GM18511 (cell line): ENCODE data around the gene CCNK.

Experiments used
- ATAC-seq: cut with Tn5 transposase; IDR thresholded peaks from one replicate; pipeline ENCODE4 v1.9.1; 2021; ENCODE audit warnings: mild to moderate bottlenecking, moderate library complexity; ENCODE audit not compliant: unreplicated experiment

Gene CCNK

GRCh38 chr14:99549684-99550083, 68.5 kb downstream of the CCNK start:
- ATAC-seq, result no peak

DNA sequence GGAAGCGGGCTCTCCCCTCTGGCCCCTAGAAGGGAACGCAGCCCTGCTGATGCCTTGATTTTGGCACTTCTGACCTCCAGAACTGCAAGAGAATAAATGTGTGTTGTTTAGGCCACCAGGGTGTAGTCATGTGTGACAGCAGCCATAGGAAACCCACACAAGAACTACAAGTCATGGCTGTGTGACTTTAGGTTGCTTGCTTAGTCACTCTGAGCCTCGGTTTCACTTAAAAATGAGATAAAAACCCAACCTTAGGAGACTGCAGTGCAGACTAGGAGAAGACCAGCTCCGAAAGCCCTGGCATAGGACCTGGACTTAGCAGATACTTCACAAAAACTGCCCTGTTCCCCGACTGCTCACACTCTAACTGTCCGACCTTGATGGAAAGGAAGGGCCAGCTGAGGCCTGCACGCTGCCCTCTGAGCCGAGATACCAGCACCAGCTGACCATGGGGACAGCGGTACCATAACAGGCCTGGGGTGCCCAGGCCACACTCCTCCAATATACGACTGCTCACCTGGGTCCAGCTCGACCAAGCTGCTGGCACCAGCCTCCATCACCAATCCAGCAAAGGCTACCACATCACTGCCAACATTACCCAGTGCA, 69.3 kb downstream of the CCNK start:
- ATAC-seq, result no peak

DNA sequence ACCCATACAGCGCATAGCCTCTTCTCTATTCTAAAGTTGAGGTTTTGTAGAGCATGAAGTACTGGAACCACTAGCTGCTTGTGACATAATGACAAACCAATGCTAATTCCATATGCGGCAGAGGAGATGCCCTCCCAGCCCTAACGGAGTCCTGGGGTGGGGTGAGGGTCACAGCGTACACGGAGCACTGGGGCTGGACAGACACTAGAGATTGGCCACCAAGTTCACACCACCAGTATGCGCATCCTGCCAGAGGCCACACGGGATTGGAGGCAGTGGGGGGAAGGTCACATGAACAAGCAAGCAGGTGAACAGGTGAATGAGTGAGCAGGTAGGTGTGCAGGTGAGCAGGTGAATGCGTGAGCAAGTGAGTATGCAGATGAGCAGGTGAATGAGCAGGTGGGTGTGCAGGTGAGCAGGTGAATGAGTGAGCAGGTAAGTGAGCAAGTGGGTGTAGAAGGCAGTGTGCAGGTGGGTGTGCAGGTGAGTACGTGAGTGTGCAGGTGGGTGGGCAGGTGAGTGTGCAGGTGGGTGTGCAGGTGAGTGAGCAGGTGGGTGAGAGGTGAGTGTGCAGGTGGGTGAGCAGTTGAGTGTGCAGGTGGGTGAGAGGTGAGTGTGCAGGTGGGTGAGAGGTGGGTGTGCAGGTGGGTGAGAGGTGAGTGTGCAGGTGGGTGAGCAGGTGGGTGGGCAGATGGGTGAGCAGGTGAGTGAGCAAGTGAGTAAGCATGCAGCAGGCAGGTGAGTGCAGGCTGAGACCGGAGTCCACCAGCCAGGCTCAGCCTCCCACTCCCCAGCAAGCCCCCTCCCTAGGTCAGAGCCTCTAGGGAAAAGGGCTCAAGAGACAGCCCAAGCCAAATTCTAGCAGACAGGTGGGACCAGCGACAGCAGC, 70.1 kb downstream of the CCNK start:
- ATAC-seq, result no peak

DNA sequence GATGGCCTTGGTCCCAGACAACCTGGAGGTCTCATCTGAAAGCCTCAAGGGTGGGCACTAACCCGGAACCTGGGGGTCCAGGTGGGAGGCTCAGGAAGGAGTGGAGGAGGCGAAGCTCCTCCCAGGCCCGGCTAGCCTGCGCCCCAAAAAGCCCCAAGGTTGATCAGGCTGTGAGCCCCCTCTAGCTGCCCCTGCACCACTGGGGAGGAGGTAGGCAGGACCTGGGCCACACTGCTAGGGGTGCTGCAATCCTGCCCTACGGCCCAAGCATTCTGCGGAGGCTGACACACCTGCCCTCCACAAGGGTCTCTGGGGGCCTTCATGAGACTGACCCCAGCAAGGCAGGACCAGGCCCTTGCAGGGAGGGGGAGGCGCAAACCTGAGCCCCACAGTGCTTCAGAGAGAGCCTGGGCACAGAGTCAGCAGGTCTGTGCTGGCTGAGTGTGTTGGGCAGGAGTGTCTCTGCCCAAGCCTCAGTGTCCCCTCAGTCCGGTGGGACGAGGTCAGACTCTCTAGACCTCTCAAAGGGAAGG, 70.9 kb downstream of the CCNK start:
- no peak for ATAC-seq

- no peak for ATAC-seq
Measured at GRCh38 chr14:99552572-99553216, 71.5 kb downstream of the CCNK start.

- no peak for ATAC-seq
Measured at GRCh38 chr14:99554184-99554583, 73.0 kb downstream of the CCNK start.

DNA sequence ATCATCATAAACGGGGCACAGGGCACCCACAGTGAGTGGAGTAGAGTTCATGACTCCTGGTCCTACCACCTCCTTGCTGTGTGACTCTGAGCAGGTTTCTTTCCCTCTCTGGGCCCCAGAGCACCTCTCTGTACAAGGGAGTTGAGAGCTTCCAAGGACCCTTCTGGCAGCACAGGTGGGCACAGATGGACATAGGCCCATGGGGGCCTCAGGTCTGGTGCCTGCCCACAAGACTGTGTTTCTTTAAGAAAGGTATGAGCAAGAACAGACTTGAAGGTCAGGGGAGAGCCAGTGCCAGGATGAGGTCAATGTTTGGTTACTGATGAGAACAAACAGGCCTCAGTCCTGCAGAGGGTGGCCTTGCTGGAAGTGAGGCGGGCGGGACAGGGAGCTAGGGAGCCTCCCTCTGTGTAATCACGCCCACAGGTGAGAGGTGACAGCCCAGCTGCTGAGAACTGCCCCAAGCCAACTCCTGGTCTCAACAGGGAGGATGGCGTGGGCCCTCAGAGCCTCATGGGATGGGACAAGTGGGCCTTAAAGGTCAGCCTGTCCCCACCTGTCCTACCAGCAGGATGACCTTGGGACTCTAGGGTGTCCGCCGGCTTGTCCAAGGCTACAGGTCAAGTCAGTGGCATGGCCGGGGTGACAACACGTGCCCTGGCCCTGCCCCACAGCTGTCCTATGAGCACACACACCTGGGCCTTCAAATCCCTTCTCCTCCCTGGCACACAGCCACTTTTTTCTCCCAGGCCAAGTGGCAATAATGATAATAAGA, 73.7 kb downstream of the CCNK start:
- ATAC-seq, result no peak

DNA sequence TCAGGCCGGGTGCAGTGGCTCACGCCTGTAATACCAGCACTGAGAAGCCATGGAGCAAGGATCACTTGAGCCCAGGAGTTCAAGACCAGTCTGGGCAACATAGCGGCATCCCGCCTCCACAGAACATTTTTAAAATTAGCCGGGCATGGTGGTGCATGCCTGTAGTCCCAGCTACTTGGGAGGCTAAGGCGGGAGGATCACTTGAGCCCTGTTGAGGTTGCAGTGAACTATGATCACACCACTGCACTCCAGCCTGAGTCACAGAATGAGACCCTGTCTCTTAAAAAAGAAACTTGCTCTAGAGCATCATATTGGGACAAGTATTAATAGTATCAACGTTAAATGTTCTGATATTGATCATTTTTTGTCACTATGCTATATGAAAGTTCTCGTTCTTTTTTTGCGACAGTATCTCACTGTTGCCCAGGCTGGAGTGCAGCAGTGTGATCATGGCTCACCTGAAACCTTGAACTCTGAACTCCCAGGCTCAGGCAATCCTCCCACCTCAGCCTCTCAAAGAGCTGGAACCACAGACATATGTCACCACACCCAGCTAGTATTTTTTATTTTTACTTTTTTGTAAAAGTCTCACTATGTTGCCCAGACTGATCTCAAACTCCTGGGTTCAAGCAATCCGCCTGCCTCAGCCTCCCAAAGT, 75.1 kb downstream of the CCNK start:
- ATAC-seq, result no peak

- ATAC-seq, result no peak
Measured at GRCh38 chr14:99559286-99559990, 78.2 kb downstream of the CCNK start.

GRCh38 chr14:99560403-99560802, 79.2 kb downstream of the CCNK start:
- ATAC-seq, result no peak

DNA sequence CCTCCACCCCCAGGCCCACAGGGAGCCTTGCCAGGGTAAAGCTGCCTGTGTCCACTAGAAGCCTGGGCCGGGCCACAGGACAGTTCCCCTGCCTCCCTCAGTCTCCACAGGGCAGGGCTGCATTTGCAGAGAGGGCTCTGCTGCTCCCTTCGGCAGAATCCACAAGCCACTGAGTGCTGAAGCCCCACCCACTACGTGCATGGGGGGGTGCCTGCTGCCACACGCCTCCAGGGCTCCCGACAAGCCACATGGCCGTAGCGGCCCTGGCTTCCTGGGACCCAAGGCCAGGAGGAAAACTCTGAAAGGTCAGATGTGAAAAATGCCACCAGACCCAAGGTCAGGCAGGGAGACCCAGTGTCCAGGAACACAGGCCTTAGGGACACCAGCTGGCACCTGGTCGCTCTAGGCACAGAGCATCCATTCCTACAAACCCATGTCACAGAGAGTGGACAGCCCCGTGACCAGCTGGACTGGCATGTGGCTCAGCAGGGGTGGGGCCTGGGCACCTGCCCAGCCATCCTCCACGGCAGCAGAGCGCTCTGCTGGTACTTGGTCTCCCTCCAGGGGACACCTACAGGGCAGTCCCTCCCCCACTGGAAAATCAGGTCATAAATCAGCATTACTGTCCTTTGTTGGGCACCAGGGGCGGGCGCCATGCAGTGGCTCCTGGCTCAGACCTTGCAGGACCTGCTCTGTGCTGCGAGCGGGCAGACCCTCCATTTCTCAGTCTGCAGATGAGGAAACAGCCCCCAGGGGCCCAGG, 79.9 kb downstream of the CCNK start:
- no peak for ATAC-seq

DNA sequence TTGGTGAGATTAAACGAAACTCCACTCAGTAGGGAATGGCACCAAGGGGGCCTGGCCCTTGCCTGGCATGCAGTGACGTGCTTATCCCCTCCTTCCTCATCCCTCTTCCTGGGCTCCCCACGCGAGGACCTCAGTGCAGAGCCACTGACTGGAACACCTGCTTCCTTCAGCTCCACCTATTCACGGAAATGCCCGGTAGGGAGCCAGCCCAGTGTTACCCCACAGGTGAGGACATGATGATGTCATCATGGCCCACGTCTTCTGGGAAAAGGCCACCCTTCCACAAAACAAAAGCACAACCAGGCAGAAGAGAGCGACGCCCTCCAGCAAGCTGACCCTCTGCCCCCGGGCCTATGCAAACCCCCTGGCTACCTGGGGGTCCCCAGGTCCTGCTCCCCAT, 80.7 kb downstream of the CCNK start:
- no peak for ATAC-seq
